Sigmoid colon (tissue), 4 donors: Measurements from ENCODE around the gene CD63.

Experiments used
- CTCF ChIP-seq, 4 experiments: fragments of 450-650 bp in 3 of 4; fragments of 200-600 bp in 1 of 4; IDR thresholded peaks; one replicate each; pipeline ENCODE4 v1.5.1; 2016 to 2019; ENCODE audit warnings: antibody characterized with exemption in 4 of 4, mild to moderate bottlenecking in 3 of 4, moderate library complexity in 2 of 4
- POLR2A ChIP-seq, 2 donors: fragments of 450-650 bp; IDR thresholded peaks; one replicate each; pipeline ENCODE4 v1.6.1; 2016; ENCODE audit warnings: antibody characterized with exemption in 2 of 2, mild to moderate bottlenecking in 2 of 2, moderate library complexity in 2 of 2
- POLR2AphosphoS5 ChIP-seq, 4 donors: sonication (generic); formaldehyde crosslinking; IDR thresholded peaks; one replicate each; pipeline ENCODE4 v1.6.1; 2017; ENCODE audit warnings: antibody characterized with exemption in 4 of 4

- TF ChIP-seq CTCF (IDR thresholded peaks at IDR 0.05) (no peak), POLR2A (IDR thresholded peaks at IDR 0.05) (no peak), POLR2AphosphoS5 (IDR thresholded peaks at IDR 0.05) (no peak)
Observed at GRCh38 chr12:55757701-55758100, 28.9 kb upstream of the CD63 start.
